Gastroesophageal sphincter (tissue), 3 donors: ENCODE results near the gene MEF2C.

Source experiments
- POLR2A ChIP-seq, 2 donors: fragments of 450-650 bp; IDR thresholded peaks; one replicate each; pipeline ENCODE4 v1.6.1; 2017; ENCODE audit warnings: antibody characterized with exemption in 2 of 2, mild to moderate bottlenecking in 2 of 2, moderate library complexity in 1 of 2
- POLR2AphosphoS5 ChIP-seq: sonication (generic); formaldehyde crosslinking; IDR thresholded peaks from one replicate; pipeline ENCODE4 v1.6.1; 2017; ENCODE audit warnings: antibody characterized with exemption
- TF ChIP-seq, protein P1 (sequence below), 4 experiments: fragments of 200-600 bp in 2 of 4; fragments of 450-650 bp in 2 of 4; sonication (generic) in 1 of 4; IDR thresholded peaks; one replicate each; pipeline ENCODE4 v1.5.1; 2017 to 2019; ENCODE audit warnings: antibody characterized with exemption in 4 of 4, mild to moderate bottlenecking in 2 of 4, moderate library complexity in 2 of 4

DNA sequence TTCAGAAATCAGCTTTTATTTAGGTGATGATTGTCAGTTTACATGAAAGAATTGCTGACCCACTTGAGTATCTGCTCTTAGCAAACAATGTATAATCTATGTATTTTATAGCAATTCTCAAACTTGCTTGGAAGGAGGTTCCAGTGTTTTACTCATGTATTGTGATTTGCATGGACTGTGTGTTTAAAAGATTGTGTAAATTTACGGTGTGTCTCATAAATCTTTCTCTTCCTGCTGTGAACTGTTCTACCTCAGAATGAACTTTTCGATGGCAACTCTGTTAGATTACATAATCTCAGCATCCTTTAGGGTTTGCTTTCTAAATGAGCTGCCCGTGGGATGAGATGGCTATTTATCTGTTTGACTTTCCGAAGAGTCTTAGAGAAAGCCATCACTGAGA lies 122.5 kb downstream of the MEF2C start:
- TF ChIP-seq, protein P1, sequence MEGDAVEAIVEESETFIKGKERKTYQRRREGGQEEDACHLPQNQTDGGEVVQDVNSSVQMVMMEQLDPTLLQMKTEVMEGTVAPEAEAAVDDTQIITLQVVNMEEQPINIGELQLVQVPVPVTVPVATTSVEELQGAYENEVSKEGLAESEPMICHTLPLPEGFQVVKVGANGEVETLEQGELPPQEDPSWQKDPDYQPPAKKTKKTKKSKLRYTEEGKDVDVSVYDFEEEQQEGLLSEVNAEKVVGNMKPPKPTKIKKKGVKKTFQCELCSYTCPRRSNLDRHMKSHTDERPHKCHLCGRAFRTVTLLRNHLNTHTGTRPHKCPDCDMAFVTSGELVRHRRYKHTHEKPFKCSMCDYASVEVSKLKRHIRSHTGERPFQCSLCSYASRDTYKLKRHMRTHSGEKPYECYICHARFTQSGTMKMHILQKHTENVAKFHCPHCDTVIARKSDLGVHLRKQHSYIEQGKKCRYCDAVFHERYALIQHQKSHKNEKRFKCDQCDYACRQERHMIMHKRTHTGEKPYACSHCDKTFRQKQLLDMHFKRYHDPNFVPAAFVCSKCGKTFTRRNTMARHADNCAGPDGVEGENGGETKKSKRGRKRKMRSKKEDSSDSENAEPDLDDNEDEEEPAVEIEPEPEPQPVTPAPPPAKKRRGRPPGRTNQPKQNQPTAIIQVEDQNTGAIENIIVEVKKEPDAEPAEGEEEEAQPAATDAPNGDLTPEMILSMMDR (IDR thresholded peaks at IDR 0.05) = no peak
- TF ChIP-seq POLR2A (IDR thresholded peaks at IDR 0.05) (no peak), POLR2AphosphoS5 (no peak)
